ENCODE data around the gene CHD2. TPM values are rescaled to one million over a fixed set of nuclear protein-coding genes. Genes with fewer than 3 reads are reported as not detected.
"Not testable (repeated sequence)": the region's sequence is repeated elsewhere in the genome, so short reads cannot be mapped to it uniquely, and the experiment has no call there.

CHD2 gene
- total RNA-seq, 8 experiments from 2014 or later = 58.0 to 129 (median 94.2) TPM

DNA sequence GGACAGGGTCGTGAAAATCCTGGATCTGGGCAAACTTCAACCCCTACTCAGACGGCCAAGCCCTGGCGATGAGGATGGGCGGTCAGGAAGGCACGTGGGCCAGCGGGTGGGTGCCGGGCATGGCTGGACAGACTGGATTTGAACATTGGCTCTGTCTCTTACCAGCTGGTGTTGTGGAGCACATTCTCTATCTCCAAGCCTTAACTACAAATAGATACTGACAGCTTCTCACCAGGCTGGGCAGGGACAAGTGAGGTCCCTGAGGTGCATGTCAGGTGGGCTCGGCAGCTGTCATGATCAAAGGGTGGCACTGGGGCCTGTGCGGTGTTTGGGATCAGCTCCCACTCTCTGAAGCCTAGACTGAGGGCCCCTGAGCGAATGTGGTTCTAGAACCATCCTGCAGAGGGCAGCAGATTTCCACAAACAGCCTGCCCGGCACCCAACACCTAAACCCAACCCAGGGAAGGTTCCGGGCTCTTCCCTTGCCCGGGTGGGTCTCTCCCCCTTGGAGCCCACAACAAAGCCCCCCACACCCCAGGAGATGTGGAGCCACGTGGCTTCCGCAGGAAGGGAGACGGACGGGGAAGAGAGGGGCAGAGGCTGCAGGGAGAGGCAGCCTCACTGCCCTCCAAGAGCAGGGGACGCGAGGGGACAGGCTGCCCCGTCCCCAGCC is 130.4 kb downstream of the CHD2 start:
- in situ Hi-C loops (cut with MboI; ENCODE audit: low pct_unique_long_range_greater_than_20kb in 2 of 9, low sequenced_read_pairs in 9 of 9, unreplicated experiment in 9 of 9) = loop anchor here in 8 of 9 experiments (10.0 to 25.0 kb wide), 5 partner anchors 807 to 1282 kb away; no protein-coding TSS in a partner anchor
- Histone ChIP-seq H3K4me3 (no peak overlapping the region), H3K27ac (peak overlapping the region in 1 of 2 donors; percentile 37), H3K4me1 (replicated peaks in 1 of 2) (peaks cover 16 to 32% of the 10 kb centered on the region in 2 donors)
- ATAC-seq (replicated peaks in 6 of 8) = peak; percentile 51 to 86 (median 80)
- 27 to 37% methylated on average over 3 to 4 of the region's 20 CpGs; no CpG with 5 or more reads in 8 of the 10 experiments for WGBS, 10 experiments

DNA sequence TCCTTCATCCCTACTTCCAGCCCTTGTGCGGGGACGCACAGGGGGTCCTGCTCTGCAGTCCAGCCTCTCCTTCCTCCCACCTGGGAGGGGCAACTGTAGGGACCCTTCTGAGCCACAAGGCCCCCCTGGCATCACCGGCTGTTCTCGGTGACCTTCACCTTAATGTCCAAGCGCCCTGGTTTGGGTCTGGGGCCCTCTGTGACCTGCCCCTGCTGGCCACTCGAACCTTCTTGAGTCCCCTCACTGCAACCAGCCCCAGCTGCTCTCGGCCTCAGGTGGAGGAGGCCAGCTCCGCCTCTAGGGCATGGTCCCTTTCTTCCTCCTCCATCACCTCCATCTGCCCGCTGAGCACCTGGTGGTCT is 131.0 kb downstream of the CHD2 start:
- no peak overlapping the region for H3K4me3 ChIP-seq
- WGBS, 10 experiments = 80 to 100% (median 84%) methylated on average over 1 of the region's 9 CpGs; no CpG with 5 or more reads in 6 of the 10 experiments
- peaks cover 18 to 34% of the 10 kb centered on the region in 2 donors for H3K4me1 ChIP-seq (replicated peaks in 1 of 2)
- in situ Hi-C loops (cut with MboI; ENCODE audit: low pct_unique_long_range_greater_than_20kb in 2 of 9, low sequenced_read_pairs in 9 of 9, unreplicated experiment in 9 of 9) = loop anchor here in 8 of 9 experiments (10.0 to 25.0 kb wide), 5 partner anchors 806 to 1281 kb away; no protein-coding TSS in a partner anchor
- ATAC-seq (replicated peaks in 6 of 8) = peak in 1 of 8 experiments; percentile 0
- no peak overlapping the region for H3K27ac ChIP-seq

DNA sequence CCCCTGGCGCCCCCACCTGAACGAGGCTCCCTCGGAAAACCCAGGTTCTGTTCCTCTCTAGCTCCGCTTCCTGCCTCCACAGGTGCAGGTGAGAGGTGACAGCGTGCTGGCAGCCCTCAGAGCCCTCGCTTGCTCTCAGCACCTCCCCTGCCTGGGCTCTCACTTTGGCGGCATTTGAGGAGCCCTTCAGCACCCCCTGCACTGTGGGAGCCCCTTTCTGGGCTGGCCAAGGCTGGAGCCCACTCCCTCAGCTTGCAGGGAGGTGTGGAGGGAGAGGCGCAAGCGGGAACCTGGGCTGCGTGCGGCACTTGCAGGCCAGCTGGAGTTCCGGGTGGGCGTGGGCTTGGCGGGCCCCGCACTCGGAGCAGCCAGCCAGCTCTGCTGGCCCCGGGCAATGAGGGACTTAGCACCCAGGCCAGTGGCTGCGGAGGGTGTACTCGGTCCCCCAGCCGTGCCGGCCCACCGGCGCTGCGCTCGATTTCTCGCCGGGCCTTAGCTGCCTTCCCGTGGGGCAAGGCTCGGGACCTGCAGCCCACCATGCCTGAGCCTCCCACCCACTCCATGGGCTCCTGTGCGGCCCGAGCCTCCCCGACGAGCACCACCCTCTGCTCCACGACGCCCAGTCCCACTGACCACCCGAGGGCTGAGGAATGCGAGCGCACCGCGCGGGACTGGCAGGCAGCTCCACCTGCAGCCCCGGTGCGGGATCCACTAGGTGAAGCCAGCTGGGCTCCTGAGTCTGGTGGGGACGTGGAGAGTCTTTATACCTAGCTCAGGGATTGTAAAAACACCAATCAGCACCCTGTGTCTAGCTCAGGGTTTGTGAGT is 131.6 kb downstream of the CHD2 start:
- ATAC-seq (replicated peaks in 6 of 8); H3K27ac ChIP-seq; H3K4me3 ChIP-seq: not testable (repeated sequence)
- 67 to 100% (median 84%) methylated on average over 1 to 7 of the region's 44 CpGs; no CpG with 5 or more reads in 5 of the 10 experiments for WGBS, 10 experiments
- in situ Hi-C loops (cut with MboI; ENCODE audit: low pct_unique_long_range_greater_than_20kb in 2 of 9, low sequenced_read_pairs in 9 of 9, unreplicated experiment in 9 of 9) = loop anchor here in 8 of 9 experiments (10.0 to 25.0 kb wide), 5 partner anchors 806 to 1281 kb away; no protein-coding TSS in a partner anchor
- H3K4me1 ChIP-seq (replicated peaks in 1 of 2) = peaks cover 20 to 35% of the 10 kb centered on the region in 2 donors

DNA sequence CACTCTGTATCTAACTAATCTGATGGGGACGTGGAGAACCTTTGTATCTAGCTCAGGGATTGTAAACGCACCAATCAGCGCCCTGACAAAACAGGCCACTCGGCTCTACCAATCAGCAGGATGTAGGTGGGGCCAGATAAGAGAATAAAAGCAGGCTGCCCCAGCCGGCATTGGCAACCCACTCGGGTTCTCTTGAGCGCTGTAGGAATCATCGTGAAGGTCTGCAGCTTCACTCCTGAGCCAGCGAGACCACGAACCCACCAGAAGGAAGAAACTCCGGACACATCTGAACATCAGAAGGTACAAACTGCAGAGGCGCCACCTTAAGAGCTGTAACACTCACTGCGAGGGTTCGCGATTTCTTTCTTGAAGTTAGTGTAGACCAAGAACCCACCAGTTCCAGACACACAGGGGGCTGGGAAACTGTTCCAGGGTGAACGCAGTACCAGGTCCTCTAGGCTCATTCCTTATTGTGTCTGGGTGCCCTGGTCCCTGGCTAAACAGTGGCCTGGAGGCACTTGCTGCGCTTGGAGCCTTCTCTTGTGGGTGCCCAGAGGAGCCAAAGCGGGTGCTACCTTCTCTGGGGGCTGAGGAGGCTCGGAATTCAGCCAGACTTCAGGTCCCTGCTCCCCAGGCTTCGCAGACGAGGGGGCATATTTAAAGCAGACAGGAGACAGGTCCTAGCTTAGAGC is 132.5 kb downstream of the CHD2 start:
- ATAC-seq (replicated peaks in 6 of 8); H3K27ac ChIP-seq; H3K4me3 ChIP-seq: not testable (repeated sequence)
- peaks cover 17 to 34% of the 10 kb centered on the region in 2 donors for H3K4me1 ChIP-seq (replicated peaks in 1 of 2)
- 79 to 100% (median 96%) methylated on average over 1 to 11 of the region's 21 CpGs; no CpG with 5 or more reads in 4 of the 10 experiments for WGBS, 10 experiments
- in situ Hi-C loops (cut with MboI; ENCODE audit: low pct_unique_long_range_greater_than_20kb in 2 of 9, low sequenced_read_pairs in 9 of 9, unreplicated experiment in 9 of 9) = loop anchor here in 8 of 9 experiments (10.0 to 25.0 kb wide), 5 partner anchors 805 to 1280 kb away; no protein-coding TSS in a partner anchor

DNA sequence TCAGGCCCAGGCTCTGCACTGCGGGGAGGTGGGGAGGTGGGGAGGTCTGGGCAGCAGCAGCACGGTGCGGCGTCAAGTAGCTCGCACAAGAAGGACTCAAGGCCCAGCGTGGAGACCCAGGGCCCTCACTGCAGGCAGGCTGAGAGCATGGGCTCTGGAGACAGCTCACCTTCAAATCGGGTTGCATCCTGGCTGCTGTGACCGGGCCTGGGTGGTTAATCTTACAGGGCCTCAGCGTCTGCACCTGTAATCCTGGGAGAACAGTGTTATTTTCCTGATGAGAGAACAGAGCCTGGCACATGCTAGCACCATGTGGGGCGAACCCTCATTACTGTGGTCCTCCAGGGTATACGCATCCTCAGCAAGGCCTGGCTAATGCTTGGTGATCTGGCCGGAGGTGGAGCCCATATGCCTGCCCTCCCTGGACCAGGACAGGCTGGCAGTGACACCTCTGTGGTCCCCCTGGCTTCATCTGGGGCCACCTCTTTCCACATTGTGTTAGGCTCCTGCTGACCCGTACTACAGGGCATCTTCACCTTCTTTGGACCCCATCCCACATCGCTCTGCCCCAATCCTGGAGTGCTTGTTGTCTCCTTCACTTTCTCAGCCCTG is 133.4 kb downstream of the CHD2 start:
- no peak overlapping the region for H3K27ac ChIP-seq
- WGBS, 10 experiments = 83 to 100% (median 96%) methylated on average over 1 to 4 of the region's 14 CpGs; no CpG with 5 or more reads in 5 of the 10 experiments
- no peak for ATAC-seq (replicated peaks in 6 of 8)
- no peak overlapping the region for H3K4me3 ChIP-seq
- in situ Hi-C loops (cut with MboI; ENCODE audit: low pct_unique_long_range_greater_than_20kb in 2 of 9, low sequenced_read_pairs in 9 of 9, unreplicated experiment in 9 of 9) = loop anchor here in 8 of 9 experiments (10.0 to 25.0 kb wide), 5 partner anchors 804 to 1279 kb away; no protein-coding TSS in a partner anchor
- H3K4me1 ChIP-seq (replicated peaks in 1 of 2) = peaks cover 18 to 37% of the 10 kb centered on the region in 2 donors

DNA sequence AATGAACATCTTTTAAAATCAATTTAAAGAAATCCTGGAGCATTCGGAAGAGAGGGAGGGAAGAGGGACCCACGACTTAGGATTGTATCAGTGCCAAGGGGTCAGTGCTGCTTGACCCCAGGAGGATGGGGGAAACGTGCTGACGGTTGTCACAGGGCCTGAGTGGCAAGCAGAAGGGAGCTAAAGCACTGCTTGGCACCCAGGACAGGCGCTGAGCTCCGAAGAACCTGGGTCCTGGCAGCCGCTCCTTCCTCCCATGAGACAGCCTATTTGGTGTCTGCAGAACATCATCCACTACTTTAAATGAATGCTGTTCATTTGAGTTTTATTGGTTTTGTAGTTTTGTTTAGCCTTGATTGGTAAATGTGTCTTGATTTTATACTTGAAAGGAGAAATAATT is 134.4 kb downstream of the CHD2 start:
- no peak overlapping the region for H3K4me3 ChIP-seq
- no peak for ATAC-seq (replicated peaks in 6 of 8)
- in situ Hi-C loops (cut with MboI; ENCODE audit: low pct_unique_long_range_greater_than_20kb in 2 of 9, low sequenced_read_pairs in 9 of 9, unreplicated experiment in 9 of 9) = loop anchor here in 8 of 9 experiments (10.0 to 25.0 kb wide), 5 partner anchors 803 to 1278 kb away; no protein-coding TSS in a partner anchor

DNA sequence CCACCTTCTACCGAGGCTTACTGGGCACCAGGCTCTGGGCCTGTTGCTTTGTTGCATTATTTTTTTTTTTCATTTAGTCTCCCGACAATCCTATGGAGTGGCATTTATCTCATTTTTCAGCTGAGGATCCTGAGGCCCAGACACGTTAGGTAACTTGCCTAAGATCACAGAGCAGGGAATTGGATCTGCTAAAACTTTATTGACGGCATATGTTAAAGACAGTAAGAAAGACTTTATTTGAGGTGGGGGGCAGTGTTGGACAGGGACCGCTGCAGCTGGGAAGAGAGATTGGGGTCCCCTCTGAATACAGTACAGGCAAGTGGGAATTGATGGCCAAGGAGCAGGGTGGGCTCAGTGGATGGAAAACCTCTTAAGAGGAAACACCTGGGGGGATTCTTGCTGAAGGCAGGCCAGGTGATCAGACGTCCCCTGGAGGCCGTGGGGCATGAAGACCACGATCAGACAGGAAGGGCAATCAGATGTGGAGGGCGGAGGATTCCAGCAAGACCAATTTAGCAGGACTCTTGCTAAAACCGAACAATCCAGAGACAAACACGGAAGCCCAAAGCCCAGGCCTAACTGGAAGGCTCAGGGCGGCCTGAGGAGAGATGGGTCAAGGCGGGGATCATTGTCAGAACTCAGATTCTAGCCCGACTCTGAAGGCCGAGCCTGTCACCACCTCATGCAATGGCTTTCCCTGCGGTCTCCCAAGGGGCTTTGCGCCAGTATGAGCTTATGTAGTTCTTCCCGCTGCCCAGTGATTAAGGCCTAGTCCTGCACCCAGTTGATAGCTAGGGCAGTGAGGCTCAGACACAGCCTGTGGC is 135.2 kb downstream of the CHD2 start:
- Histone ChIP-seq H3K4me1 (replicated peaks in 1 of 2) (peaks cover 18 to 30% of the 10 kb centered on the region in 2 donors), H3K27ac (no peak overlapping the region), H3K4me3 (no peak overlapping the region)
- WGBS, 10 experiments = 71 to 100% (median 95%) methylated on average over 1 to 12 of the region's 18 CpGs
- ATAC-seq (replicated peaks in 6 of 8) = no peak
- in situ Hi-C loops (cut with MboI; ENCODE audit: low pct_unique_long_range_greater_than_20kb in 2 of 9, low sequenced_read_pairs in 9 of 9, unreplicated experiment in 9 of 9) = loop anchor here in 8 of 9 experiments (10.0 to 25.0 kb wide), 5 partner anchors 802 to 1277 kb away; no protein-coding TSS in a partner anchor

More for the DNA sequence above, 134.4 kb downstream of the CHD2 start:
- H3K4me1 ChIP-seq (replicated peaks in 1 of 2) = peaks cover 18 to 34% of the 10 kb centered on the region in 2 donors
- no peak overlapping the region for H3K27ac ChIP-seq
- 71 to 100% (median 91%) methylated on average over 1 to 5 of the region's 7 CpGs; no CpG with 5 or more reads in 3 of the 10 experiments for WGBS, 10 experiments

DNA sequence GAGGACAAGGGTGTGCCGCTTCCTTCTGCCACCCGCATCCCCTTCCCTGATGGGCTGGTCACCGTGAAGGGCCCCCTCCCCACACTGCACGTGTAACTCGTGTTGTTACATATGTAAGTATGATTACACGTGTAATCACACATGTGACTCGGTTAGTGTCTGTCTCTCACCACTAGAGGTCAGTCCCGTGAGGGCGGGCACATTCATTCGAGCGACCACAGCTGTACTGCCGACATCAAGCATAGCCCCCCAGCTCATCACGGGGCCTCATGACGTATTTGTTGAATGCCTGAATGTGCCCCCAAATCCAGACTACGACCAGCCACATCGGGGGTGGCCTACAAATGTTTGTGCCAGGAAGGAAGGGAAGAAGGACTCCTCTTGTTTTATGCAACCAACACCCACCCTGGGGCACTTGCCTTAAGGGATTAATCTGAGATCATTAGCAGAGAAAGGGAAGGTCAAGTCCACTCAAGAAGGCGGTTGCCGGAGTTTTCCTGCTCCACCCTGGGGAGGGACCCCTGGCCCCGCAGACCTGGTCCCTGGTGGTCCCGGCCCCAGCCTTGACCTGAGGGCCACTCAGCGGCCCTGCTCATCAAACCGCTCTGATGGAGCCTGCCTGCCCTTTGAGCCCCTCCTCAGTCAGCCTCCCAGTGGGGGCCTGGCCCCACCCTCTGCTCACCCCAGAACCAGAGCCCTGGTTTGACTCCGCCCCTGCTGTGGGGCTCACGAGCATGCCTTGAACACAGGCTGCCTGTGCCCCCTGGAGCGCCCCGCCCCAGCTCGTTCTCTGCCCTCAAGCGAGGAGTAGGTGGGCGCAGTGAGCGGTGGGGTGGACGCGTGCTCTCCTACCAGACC is 136.1 kb downstream of the CHD2 start:
- Histone ChIP-seq H3K27ac (peak overlapping the region in 1 of 2 donors; percentile 22), H3K4me3 (no peak overlapping the region), H3K4me1 (replicated peaks in 1 of 2) (peaks cover 18 to 22% of the 10 kb centered on the region in 2 donors)
- ATAC-seq (replicated peaks in 6 of 8) = peak in 6 of 8 experiments; percentile 6 to 44 (median 35)
- in situ Hi-C loops (cut with MboI; ENCODE audit: low pct_unique_long_range_greater_than_20kb in 2 of 9, low sequenced_read_pairs in 9 of 9, unreplicated experiment in 9 of 9) = loop anchor here in 8 of 9 experiments (10.0 to 25.0 kb wide), 5 partner anchors 801 to 1276 kb away; no protein-coding TSS in a partner anchor
- WGBS, 10 experiments = 17 to 80% (median 57%) methylated on average over 1 to 4 of the region's 32 CpGs; no CpG with 5 or more reads in 5 of the 10 experiments

DNA sequence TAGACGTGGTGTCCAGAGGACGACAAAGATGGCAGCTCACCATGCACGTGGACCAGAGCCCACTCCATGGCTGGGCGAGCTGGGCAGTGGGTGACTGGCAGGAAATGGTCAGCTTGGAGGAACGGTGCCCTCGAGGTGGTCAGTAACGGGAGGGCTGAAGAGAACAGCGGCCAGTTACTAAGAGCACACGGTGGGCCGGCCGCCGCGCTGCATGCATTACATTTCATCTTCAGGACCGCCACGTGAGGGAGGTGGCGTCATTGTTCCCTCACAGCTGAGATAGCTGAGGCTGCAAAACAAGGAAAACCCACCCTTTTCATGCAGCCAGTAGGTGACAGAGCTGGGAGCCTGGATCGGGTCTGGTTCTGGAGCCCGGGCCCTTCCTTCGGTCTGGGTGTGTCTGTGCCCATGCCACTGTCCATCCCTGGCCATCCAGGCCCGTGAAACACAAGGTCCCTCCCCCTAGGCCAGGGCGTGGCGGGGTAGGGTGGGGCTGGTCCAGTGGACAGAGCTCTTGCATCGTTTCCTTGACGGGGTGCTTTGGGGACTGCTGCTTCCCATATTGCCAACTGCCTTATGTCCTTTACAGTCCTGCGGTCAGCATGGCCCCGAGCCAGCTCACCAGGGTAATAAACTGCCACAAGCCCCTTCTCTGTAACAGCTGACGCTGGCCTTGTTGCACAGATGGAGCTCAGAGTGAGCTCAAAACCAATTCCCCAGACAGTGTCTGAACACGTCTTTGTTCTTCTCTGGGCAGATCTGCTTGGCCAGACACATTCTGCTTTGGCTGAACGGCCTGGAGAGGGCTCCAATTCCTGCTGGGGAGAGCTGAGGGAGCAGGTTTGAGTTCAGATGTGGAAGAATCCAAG is 137.1 kb downstream of the CHD2 start:
- Histone ChIP-seq H3K27ac (peak overlapping the region; percentile 33 to 53), H3K4me3 (no peak overlapping the region), H3K4me1 (replicated peaks in 1 of 2) (peaks cover 18 to 22% of the 10 kb centered on the region in 2 donors)
- WGBS, 10 experiments = 0 to 100% (median 80%) methylated on average over 1 to 11 of the region's 29 CpGs; no CpG with 5 or more reads in 2 of the 10 experiments
- peak; percentile 54 to 88 (median 82) for ATAC-seq (replicated peaks in 6 of 8)
- in situ Hi-C loops (cut with MboI; ENCODE audit: low pct_unique_long_range_greater_than_20kb in 2 of 9, low sequenced_read_pairs in 9 of 9, unreplicated experiment in 9 of 9) = loop anchor here in 8 of 9 experiments (10.0 to 25.0 kb wide), 5 partner anchors 800 to 1275 kb away; no protein-coding TSS in a partner anchor

Data from motor neuron (in vitro differentiated cells).